HepG2 (cell line): ENCODE data around the gene MAPK4. TPM values are rescaled to one million over a fixed set of nuclear protein-coding genes. Genes with fewer than 3 reads are reported as not detected.

Experiments
- ATAC-seq: fragments of 200-7000 bp; cut with Tn5 transposase; 3 replicates; pipeline ENCODE4 v1.9.1; 2020; ENCODE audit warnings: mild to moderate bottlenecking, moderate library complexity
- BruUV-seq: library from RNA; stranded (reverse); fragments of 400-500 nt; replicated peaks from 2 replicates; lab custom pipeline; 2021; lab: Mats Ljungman, UMichigan
- CTCF ChIA-PET: fragments of 300-600 bp; formaldehyde crosslinking; extraction: SDS; loops from one replicate; lab custom pipeline; 2021; ENCODE audit warnings: low total read pairs, inconsistent platforms, low intra/inter-chr PET ratio; lab: Yijun Ruan, JAX
- POLR2A ChIA-PET: fragments of 350-600 bp; sonication (Branson Sonifier 250); formaldehyde crosslinking; loops from one replicate; lab custom pipeline; 2020; ENCODE audit warnings: antibody characterized with exemption, inconsistent platforms; lab: Yijun Ruan, JAX
- DNase-seq: peaks from one replicate; pipeline ENCODE4 v3.0.0-alpha.2; 2015; ENCODE audit warnings: low spot score
- FAIRE-seq: peaks from 3 replicates; lab custom pipeline; 2011; peaks lifted over from hg19 to GRCh38; lab: Jason Lieb, UNC
- H2AFZ ChIP-seq: one replicate; pipeline ENCODE4 v1.6.1; 2011; ENCODE audit warnings: low read length, inconsistent platforms
- H3K27ac ChIP-seq: fragments of 300-600 bp; 3 replicates; pipeline ENCODE4 v1.8.0; 2011; ENCODE audit warnings: mixed run types, mild to moderate bottlenecking, mixed read lengths, low read length, inconsistent platforms; ENCODE audit not compliant: insufficient read depth; ENCODE audit errors: extremely low read length
- H3K27me3 ChIP-seq, 2 experiments: fragments of 200-600 bp in 1 of 2; 2 replicates in 1 of 2; 3 replicates in 1 of 2; pipeline versions ENCODE4 v1.6.0 to v1.8.0; 2011; ENCODE audit warnings: low read length in 2 of 2, mild to moderate bottlenecking in 2 of 2, moderate library complexity in 2 of 2, inconsistent platforms in 1 of 2; ENCODE audit not compliant: insufficient read depth in 2 of 2, control insufficient read depth in 1 of 2
- H3K36me3 ChIP-seq, 2 experiments: fragments of 200-600 bp in 1 of 2; replicated peaks in 1 of 2; 2 replicates in 1 of 2; 3 replicates in 1 of 2; pipeline versions ENCODE4 v1.5.1 to v1.8.0; 2011; ENCODE audit warnings: low read length in 2 of 2, inconsistent platforms in 1 of 2; ENCODE audit not compliant: insufficient read depth in 2 of 2, control insufficient read depth in 1 of 2
- H3K4me1 ChIP-seq: 2 replicates; pipeline ENCODE4 v1.5.1; 2012; ENCODE audit warnings: low read length, inconsistent platforms; ENCODE audit not compliant: insufficient read depth
- H3K4me2 ChIP-seq: 2 replicates; pipeline ENCODE4 v1.6.0; 2011; ENCODE audit warnings: low read depth, low read length, inconsistent platforms
- H3K4me3 ChIP-seq, 3 experiments: fragments of 200-600 bp in 1 of 3; sonication (generic), shearing (Covaris generic) in 1 of 3; replicated peaks in 1 of 3; 2 replicates each; pipeline ENCODE4 v1.5.1; 2011 to 2016; ENCODE audit warnings: low read length in 3 of 3, inconsistent platforms in 2 of 3, low read depth in 2 of 3, mild to moderate bottlenecking in 2 of 3, control low read depth in 1 of 3, mixed read lengths in 1 of 3; ENCODE audit not compliant: insufficient read depth in 1 of 3
- H3K79me2 ChIP-seq: one replicate; pipeline ENCODE4 v1.6.1; 2011; ENCODE audit warnings: low read length, inconsistent platforms; ENCODE audit not compliant: insufficient read depth
- H3K9ac ChIP-seq: 2 replicates; pipeline ENCODE4 v1.6.0; 2011; ENCODE audit warnings: mild to moderate bottlenecking, low read depth, low read length, inconsistent platforms; ENCODE audit not compliant: insufficient read depth
- H3K9me3 ChIP-seq: 2 replicates; pipeline ENCODE4 v1.5.1; 2012; ENCODE audit warnings: mild to moderate bottlenecking, low read length
- H4K20me1 ChIP-seq: 2 replicates; pipeline ENCODE4 v1.6.0; 2011; ENCODE audit warnings: inconsistent platforms, mild to moderate bottlenecking, low read length, moderate library complexity; ENCODE audit not compliant: insufficient read depth
- FOSL1 ChIP-seq: sonication (generic); formaldehyde crosslinking; IDR thresholded peaks from 2 replicates; pipeline ENCODE4 v1.9.0; 2021; ENCODE audit warnings: missing genetic modification reagents, borderline replicate concordance
- PREB ChIP-seq: sonication (generic); formaldehyde crosslinking; IDR thresholded peaks from 2 replicates; pipeline ENCODE4 v1.4.0; 2020; ENCODE audit warnings: missing genetic modification reagents
- RFX3 ChIP-seq: IDR thresholded peaks from 2 replicates; pipeline ENCODE4 v1.6.1; 2016; ENCODE audit warnings: missing biosample characterization, missing genetic modification reagents
- YY1 ChIP-seq: IDR thresholded peaks from 2 replicates; pipeline ENCODE4 v1.6.1; 2011; ENCODE audit warnings: low read length, low read depth, moderate library complexity, mild to moderate bottlenecking; ENCODE audit not compliant: insufficient read depth, insufficient replicate concordance
- ZMYM3 ChIP-seq: sonication (generic); formaldehyde crosslinking; IDR thresholded peaks from 2 replicates; pipeline ENCODE4 v1.5.1; 2020; ENCODE audit warnings: mild to moderate bottlenecking, missing genetic modification reagents
- ZNF34 ChIP-seq: sonication (generic); formaldehyde crosslinking; IDR thresholded peaks from 2 replicates; pipeline ENCODE4 v1.4.0; 2020; ENCODE audit warnings: mild to moderate bottlenecking, missing genetic modification reagents, borderline replicate concordance
- WGBS: methylation state at CpG from one replicate; pipeline ENCODE4 v1.1.6; 2017; ENCODE audit warnings: low lambda C conversion rate; 5-methylcytosine and 5-hydroxymethylcytosine counted together
- in situ Hi-C: cut with HindIII; loops from 2 replicates; pipeline ENCODE4 v1.10.0; 2017; ENCODE audit warnings: low pct_unique_long_range_greater_than_20kb; ENCODE audit not compliant: extremely low pct_ligation_motif_present
- intact Hi-C: fragments of 100-400 bp; cut with micrococcal nuclease; formaldehyde crosslinking; loops from one replicate; pipeline ENCODE4 v1.10.0; 2022; ENCODE audit not compliant: unreplicated experiment
- polyA plus RNA-seq, 8 experiments: library from polyadenylated mRNA; depleted of rRNA in 3 of 8; stranded (reverse) in 7 of 8; unstranded in 1 of 8; fragments of >200 nt; fragmentation: Illumina TruSeq in 4 of 8; extraction: Trizol in 4 of 8; gene quantifications; 2 replicates each; pipeline versions ENCODE4 v1.2.1 to v1.2.3, GENCODE V29; 2011 to 2016; ENCODE audit warnings: low read depth in 4 of 8, missing spikeins in 1 of 8, mixed read lengths in 1 of 8; ENCODE audit not compliant: insufficient read depth in 1 of 8
- total RNA-seq, 5 experiments: library from RNA; depleted of rRNA; stranded (reverse); fragments of >200 nt; fragmentation: Illumina TruSeq; extraction: Trizol; gene quantifications; 2 replicates each; pipeline ENCODE4 v1.2.3, GENCODE V29; 2016; ENCODE audit warnings: low read depth in 1 of 5
- TF ChIP-seq, protein P1 (sequence below): sonication (generic); formaldehyde crosslinking; IDR thresholded peaks from 2 replicates; pipeline ENCODE4 v1.4.0; 2020; ENCODE audit warnings: missing genetic modification reagents

MAPK4 gene
- total and polyA plus RNA-seq, 2 of the 13 experiments (the other 11 are each of a cell fraction or from before 2014, with no cell fraction given), result not detected

GRCh38 chr18:50721006-50721405 lies 161.1 kb downstream of the MAPK4 start:
- H3K27ac ChIP-seq, result no peak overlapping the region
- CTCF ChIA-PET, result no interaction called here
- H3K27me3 ChIP-seq, result no peaks in the 10 kb centered on the region; a peak in 3 of 5 replicates
- no peaks in the 10 kb centered on the region for H4K20me1 ChIP-seq
- H3K9me3 ChIP-seq, result no peaks in the 10 kb centered on the region
- POLR2A ChIA-PET, result no interaction called here
- FAIRE-seq, result no peak
- intact Hi-C loops, result no loop called here
- in situ Hi-C loops, result no loop called here
- no peak overlapping the region for H3K9ac ChIP-seq
- WGBS, result 27% methylated on average over 4 of the region's 4 CpGs
- BruUV-seq, result no TSS peak
- H3K36me3 ChIP-seq, result no peaks in the 10 kb centered on the region
- no peak for ATAC-seq
- no peak for DNase-seq
- H2AFZ ChIP-seq, result no peak overlapping the region
- H3K4me3 ChIP-seq, result no peak overlapping the region
- H3K79me2 ChIP-seq, result no peaks in the 10 kb centered on the region
- H3K4me1 ChIP-seq, result no peaks in the 10 kb centered on the region
- TF ChIP-seq ZMYM3 (CRISPR knock-in tag), result no peak
- TF ChIP-seq, protein P1, sequence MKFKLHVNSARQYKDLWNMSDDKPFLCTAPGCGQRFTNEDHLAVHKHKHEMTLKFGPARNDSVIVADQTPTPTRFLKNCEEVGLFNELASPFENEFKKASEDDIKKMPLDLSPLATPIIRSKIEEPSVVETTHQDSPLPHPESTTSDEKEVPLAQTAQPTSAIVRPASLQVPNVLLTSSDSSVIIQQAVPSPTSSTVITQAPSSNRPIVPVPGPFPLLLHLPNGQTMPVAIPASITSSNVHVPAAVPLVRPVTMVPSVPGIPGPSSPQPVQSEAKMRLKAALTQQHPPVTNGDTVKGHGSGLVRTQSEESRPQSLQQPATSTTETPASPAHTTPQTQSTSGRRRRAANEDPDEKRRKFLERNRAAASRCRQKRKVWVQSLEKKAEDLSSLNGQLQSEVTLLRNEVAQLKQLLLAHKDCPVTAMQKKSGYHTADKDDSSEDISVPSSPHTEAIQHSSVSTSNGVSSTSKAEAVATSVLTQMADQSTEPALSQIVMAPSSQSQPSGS (CRISPR knock-in tag), result no peak
- no peak for TF ChIP-seq ZNF34 (CRISPR knock-in tag)
- TF ChIP-seq PREB (CRISPR knock-in tag), result no peak
- no peak for TF ChIP-seq YY1
- TF ChIP-seq FOSL1 (CRISPR knock-in tag), result no peak
- no peak for TF ChIP-seq RFX3
- no peak overlapping the region for H3K4me2 ChIP-seq
